Neural progenitor cell (in vitro differentiated cells): ENCODE results near the gene FBXO44.

Experiments used
- CTCF ChIP-seq: fragments of 200-600 bp; sonication (generic); IDR thresholded peaks from 2 replicates; pipeline ENCODE4 v1.5.1; 2017; ENCODE audit warnings: antibody characterized with exemption, mild to moderate bottlenecking
- EZH2 ChIP-seq: fragments of 200-600 bp; sonication (generic); IDR thresholded peaks from 2 replicates; pipeline ENCODE4 v1.6.1; 2017; ENCODE audit warnings: antibody characterized with exemption, mild to moderate bottlenecking, moderate library complexity
- EZH2phosphoT487 ChIP-seq: fragments of 200-600 bp; sonication (generic); IDR thresholded peaks from 2 replicates; pipeline ENCODE4 v1.6.1; 2017; ENCODE audit warnings: antibody characterized with exemption

GRCh38 chr1:11693024-11693590 lies 38.4 kb downstream of the FBXO44 start:
- TF ChIP-seq CTCF (no peak), EZH2 (no peak), EZH2phosphoT487 (no peak)
